Kidney (tissue), 14 donors: ENCODE measurements around the gene ZGPAT. TPM values are rescaled to one million over a fixed set of nuclear protein-coding genes. Genes with fewer than 3 reads are reported as not detected.
A peak's percentile ranks its signal among the peaks of the same experiment; 100 is the strongest.

ENCODE experiments used
- DNase-seq, 5 donors: peaks; one replicate each; pipeline ENCODE4 v3.0.0-alpha.2; 2013 to 2020
- FAIRE-seq: peaks from 2 replicates; lab custom pipeline; 2012; peaks lifted over from hg19 to GRCh38; lab: Jason Lieb, UNC
- H3K27ac ChIP-seq, 2 donors: one replicate each; pipeline ENCODE4 v1.7.0; 2013; ENCODE audit warnings: low read depth in 2 of 2, low read length in 2 of 2, inconsistent platforms in 1 of 2
- H3K27me3 ChIP-seq: one replicate; pipeline ENCODE4 v1.7.1; 2013; ENCODE audit warnings: low read length, inconsistent platforms; ENCODE audit not compliant: control insufficient read depth, insufficient read depth
- H3K36me3 ChIP-seq, 3 donors: one replicate each; pipeline versions ENCODE4 v1.7.0 to v1.7.1; 2013; ENCODE audit warnings: low read length in 3 of 3, control low read depth in 1 of 3, inconsistent platforms in 1 of 3; ENCODE audit not compliant: insufficient read depth in 3 of 3, control insufficient read depth in 2 of 3
- H3K4me1 ChIP-seq, 3 donors: one replicate each; pipeline versions ENCODE4 v1.7.0 to v1.7.1; 2013; ENCODE audit warnings: low read length in 3 of 3, inconsistent platforms in 1 of 3, low read depth in 1 of 3; ENCODE audit not compliant: control insufficient read depth in 2 of 3, insufficient read depth in 2 of 3
- H3K4me3 ChIP-seq, 3 donors: one replicate each; pipeline versions ENCODE4 v1.7.0 to v1.8.1; 2013; ENCODE audit warnings: low read length in 3 of 3, control low read depth in 1 of 3, inconsistent platforms in 1 of 3
- H3K9ac ChIP-seq, 3 donors: one replicate each; pipeline versions ENCODE4 v1.7.0 to v1.7.1; 2013; ENCODE audit warnings: low read length in 3 of 3, control low read depth in 1 of 3, inconsistent platforms in 1 of 3
- H3K9me3 ChIP-seq, 3 donors: one replicate each; pipeline versions ENCODE4 v1.7.0 to v1.7.1; 2013; ENCODE audit warnings: low read length in 3 of 3, control low read depth in 1 of 3, inconsistent platforms in 1 of 3; ENCODE audit not compliant: control insufficient read depth in 2 of 3, insufficient read depth in 1 of 3
- intact Hi-C: fragments of 100-400 bp; cut with DNase I; formaldehyde crosslinking; loops from one replicate; pipeline ENCODE4 v1.11.1; 2022
- polyA plus RNA-seq: library from polyadenylated mRNA; stranded (reverse); fragments of 350-450 nt; fragmentation: Illumina TruSeq; extraction: RNeasy Lipid Tissue Mini Kit (QIAGEN cat#74804); gene quantifications from one replicate; pipeline ENCODE4 v1.2.3, GENCODE V29; 2014; ENCODE audit warnings: low read depth, low replicate concordance; ENCODE audit not compliant: insufficient read depth
- total RNA-seq: library from RNA; stranded (reverse); fragmentation: NEBNext Ultra II Directional; extraction: Animal tissue kit (Norgen Biotek cat#: 25700); gene quantifications from one replicate; pipeline ENCODE4 v1.2.1, GENCODE V29; 2021
- TF ChIP-seq, protein P1 (sequence below): IDR thresholded peaks from 3 replicates; pipeline ENCODE4 v1.5.1; 2012; ENCODE audit warnings: mild to moderate bottlenecking, moderate library complexity, borderline replicate concordance; ENCODE audit not compliant: insufficient read depth; ENCODE audit errors: extremely low read depth
- donor health status: control.
- donor health status: control.
- donor health status: control.
- donor health status: control.
- donor health status: control.
- donor health status: DM: yes; HTN: yes; CAD: no.
- donor health status: Normal renal cell carcinoma (clear cell type).

ZGPAT gene
- total and polyA plus RNA-seq, 2 donors from 2014 or later = 30.5 to 39.6 TPM

GRCh38 chr20:63687419-63688178, 20.2 kb upstream of the ZGPAT start:
- no peak overlapping the region for H3K9ac ChIP-seq
- TF ChIP-seq, protein P1, sequence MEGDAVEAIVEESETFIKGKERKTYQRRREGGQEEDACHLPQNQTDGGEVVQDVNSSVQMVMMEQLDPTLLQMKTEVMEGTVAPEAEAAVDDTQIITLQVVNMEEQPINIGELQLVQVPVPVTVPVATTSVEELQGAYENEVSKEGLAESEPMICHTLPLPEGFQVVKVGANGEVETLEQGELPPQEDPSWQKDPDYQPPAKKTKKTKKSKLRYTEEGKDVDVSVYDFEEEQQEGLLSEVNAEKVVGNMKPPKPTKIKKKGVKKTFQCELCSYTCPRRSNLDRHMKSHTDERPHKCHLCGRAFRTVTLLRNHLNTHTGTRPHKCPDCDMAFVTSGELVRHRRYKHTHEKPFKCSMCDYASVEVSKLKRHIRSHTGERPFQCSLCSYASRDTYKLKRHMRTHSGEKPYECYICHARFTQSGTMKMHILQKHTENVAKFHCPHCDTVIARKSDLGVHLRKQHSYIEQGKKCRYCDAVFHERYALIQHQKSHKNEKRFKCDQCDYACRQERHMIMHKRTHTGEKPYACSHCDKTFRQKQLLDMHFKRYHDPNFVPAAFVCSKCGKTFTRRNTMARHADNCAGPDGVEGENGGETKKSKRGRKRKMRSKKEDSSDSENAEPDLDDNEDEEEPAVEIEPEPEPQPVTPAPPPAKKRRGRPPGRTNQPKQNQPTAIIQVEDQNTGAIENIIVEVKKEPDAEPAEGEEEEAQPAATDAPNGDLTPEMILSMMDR = no peak
- no peaks in the 10 kb centered on the region for H3K36me3 ChIP-seq
- FAIRE-seq (no peak), DNase-seq (peak in 1 of 5 donors; percentile 86)
- intact Hi-C loops = no loop called here
- H3K9me3 ChIP-seq = no peaks in the 10 kb centered on the region
- no peaks in the 10 kb centered on the region for H3K27me3 ChIP-seq
- peaks cover 0 to 26% (median 5%) of the 10 kb centered on the region in 3 donors for H3K4me1 ChIP-seq
- H3K4me3 ChIP-seq = no peak overlapping the region
- H3K27ac ChIP-seq = peak overlapping the region; percentile 92

- intact Hi-C loops = no loop called here
- Histone ChIP-seq H3K36me3 (no peaks in the 10 kb centered on the region), H3K9me3 (no peaks in the 10 kb centered on the region), H3K4me1 (peaks cover 0 to 21% (median 5%) of the 10 kb centered on the region in 3 donors), H3K4me3 (no peak overlapping the region), H3K27me3 (no peaks in the 10 kb centered on the region), H3K9ac (no peak overlapping the region), H3K27ac (peak overlapping the region; percentile 92)
- FAIRE-seq = no peak
- peak in 1 of 5 donors; percentile 79 for DNase-seq
- TF ChIP-seq, protein P1 = no peak
These were observed 19.4 kb upstream of the ZGPAT start for GRCh38 chr20:63688228-63689045.

GRCh38 chr20:63689046-63690002, 18.5 kb upstream of the ZGPAT start:
- FAIRE-seq (no peak), DNase-seq (peak in 1 of 5 donors; percentile 82)
- H3K27ac ChIP-seq = peak overlapping the region; percentile 92
- intact Hi-C loops = no loop called here
- H3K4me3 ChIP-seq = no peak overlapping the region
- H3K9ac ChIP-seq = no peak overlapping the region
- H3K9me3 ChIP-seq = no peaks in the 10 kb centered on the region
- peaks cover 0 to 21% (median 5%) of the 10 kb centered on the region in 3 donors for H3K4me1 ChIP-seq
- TF ChIP-seq, protein P1 = no peak
- no peaks in the 10 kb centered on the region for H3K27me3 ChIP-seq
- H3K36me3 ChIP-seq = no peaks in the 10 kb centered on the region
